Calu3 (cell line): ENCODE data around the gene MRPL33. TPM values are rescaled to one million over a fixed set of nuclear protein-coding genes. Genes with fewer than 3 reads are reported as not detected.

ENCODE experiments used
- BruUV-seq: library from RNA; stranded (reverse); fragments of 400-500 nt; replicated peaks from 2 replicates; lab custom pipeline; 2021; lab: Mats Ljungman, UMichigan
- CTCF ChIA-PET: fragments of 300-600 bp; sonication (Branson Sonifier 250); formaldehyde crosslinking; loops from one replicate; lab custom pipeline; 2022; ENCODE audit warnings: antibody characterized with exemption; lab: Charles Lee
- DNase-seq: peaks from one replicate; pipeline ENCODE4 v3.0.0; 2022
- H3K27ac Mint-ChIP-seq: one replicate; pipeline ENCODE4 v1.8.0; 2022; ENCODE audit warnings: mixed read lengths; ENCODE audit not compliant: unreplicated experiment
- H3K27me3 Mint-ChIP-seq: one replicate; pipeline ENCODE4 v1.8.0; 2022; ENCODE audit warnings: mixed read lengths; ENCODE audit not compliant: unreplicated experiment
- H3K36me3 Mint-ChIP-seq: one replicate; pipeline ENCODE4 v1.8.0; 2022; ENCODE audit warnings: mild to moderate bottlenecking, moderate library complexity, mixed read lengths; ENCODE audit not compliant: insufficient read depth, unreplicated experiment
- H3K4me1 Mint-ChIP-seq: one replicate; pipeline ENCODE4 v1.8.0; 2022; ENCODE audit warnings: mild to moderate bottlenecking, low read depth, mixed read lengths; ENCODE audit not compliant: unreplicated experiment
- H3K4me3 Mint-ChIP-seq: one replicate; pipeline ENCODE4 v1.8.0; 2022; ENCODE audit warnings: mild to moderate bottlenecking, low read depth, moderate library complexity, mixed read lengths; ENCODE audit not compliant: unreplicated experiment
- H3K9me3 Mint-ChIP-seq: one replicate; pipeline ENCODE4 v1.8.0; 2022; ENCODE audit warnings: low read depth, mixed read lengths; ENCODE audit not compliant: unreplicated experiment
- intact Hi-C: fragments of 100-400 bp; cut with micrococcal nuclease; formaldehyde crosslinking; loops from one replicate; pipeline ENCODE4 v1.10.0; 2022; ENCODE audit not compliant: unreplicated experiment
- total RNA-seq: library from RNA; stranded (reverse); gene quantifications from 2 replicates; pipeline ENCODE4 v1.2.3, GENCODE V29; 2022
- TF ChIP-seq, protein P1 (sequence below): fragments of 200-600 bp; IDR thresholded peaks from one replicate; pipeline ENCODE4 v1.8.0; 2022; ENCODE audit warnings: antibody characterized with exemption; ENCODE audit not compliant: unreplicated experiment

Gene MRPL33
- total RNA-seq, 1 experiment from 2014 or later: 82.9 TPM

DNA sequence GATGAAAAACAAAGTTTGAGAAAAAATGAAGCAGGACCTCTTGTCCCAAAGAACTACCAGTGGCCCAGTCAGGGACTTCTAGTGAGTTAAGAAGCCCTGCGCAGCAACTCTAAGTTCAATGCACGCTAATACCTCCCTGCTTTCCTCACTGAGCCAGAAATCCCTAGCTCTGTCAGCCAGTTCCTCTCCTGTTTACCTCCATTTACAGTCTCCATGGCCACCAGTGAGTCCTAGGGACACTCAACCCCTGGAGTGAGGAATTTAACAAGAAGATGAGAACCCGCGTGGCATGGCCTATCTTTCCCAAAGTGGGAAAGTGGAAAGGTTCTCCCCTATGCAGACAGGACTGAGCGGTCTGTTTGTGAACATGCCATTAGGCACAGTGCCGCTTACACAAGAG lies 31.0 kb downstream of the MRPL33 start:
- Mint-ChIP-seq H3K4me1 (peaks cover 42% of the 10 kb centered on the region), H3K9me3 (no peaks in the 10 kb centered on the region), H3K27ac (no peak overlapping the region), H3K27me3 (no peaks in the 10 kb centered on the region), H3K4me3 (no peak overlapping the region), H3K36me3 (peaks cover 6% of the 10 kb centered on the region)
- intact Hi-C loops: loop anchor here (10.0 kb wide), 1 partner anchor 592 kb away; the partner anchor contains the start of gene FOSL2
- BruUV-seq: no TSS peak
- CTCF ChIA-PET: no interaction called here
- TF ChIP-seq, protein P1, sequence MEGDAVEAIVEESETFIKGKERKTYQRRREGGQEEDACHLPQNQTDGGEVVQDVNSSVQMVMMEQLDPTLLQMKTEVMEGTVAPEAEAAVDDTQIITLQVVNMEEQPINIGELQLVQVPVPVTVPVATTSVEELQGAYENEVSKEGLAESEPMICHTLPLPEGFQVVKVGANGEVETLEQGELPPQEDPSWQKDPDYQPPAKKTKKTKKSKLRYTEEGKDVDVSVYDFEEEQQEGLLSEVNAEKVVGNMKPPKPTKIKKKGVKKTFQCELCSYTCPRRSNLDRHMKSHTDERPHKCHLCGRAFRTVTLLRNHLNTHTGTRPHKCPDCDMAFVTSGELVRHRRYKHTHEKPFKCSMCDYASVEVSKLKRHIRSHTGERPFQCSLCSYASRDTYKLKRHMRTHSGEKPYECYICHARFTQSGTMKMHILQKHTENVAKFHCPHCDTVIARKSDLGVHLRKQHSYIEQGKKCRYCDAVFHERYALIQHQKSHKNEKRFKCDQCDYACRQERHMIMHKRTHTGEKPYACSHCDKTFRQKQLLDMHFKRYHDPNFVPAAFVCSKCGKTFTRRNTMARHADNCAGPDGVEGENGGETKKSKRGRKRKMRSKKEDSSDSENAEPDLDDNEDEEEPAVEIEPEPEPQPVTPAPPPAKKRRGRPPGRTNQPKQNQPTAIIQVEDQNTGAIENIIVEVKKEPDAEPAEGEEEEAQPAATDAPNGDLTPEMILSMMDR: no peak
- DNase-seq: no peak

DNA sequence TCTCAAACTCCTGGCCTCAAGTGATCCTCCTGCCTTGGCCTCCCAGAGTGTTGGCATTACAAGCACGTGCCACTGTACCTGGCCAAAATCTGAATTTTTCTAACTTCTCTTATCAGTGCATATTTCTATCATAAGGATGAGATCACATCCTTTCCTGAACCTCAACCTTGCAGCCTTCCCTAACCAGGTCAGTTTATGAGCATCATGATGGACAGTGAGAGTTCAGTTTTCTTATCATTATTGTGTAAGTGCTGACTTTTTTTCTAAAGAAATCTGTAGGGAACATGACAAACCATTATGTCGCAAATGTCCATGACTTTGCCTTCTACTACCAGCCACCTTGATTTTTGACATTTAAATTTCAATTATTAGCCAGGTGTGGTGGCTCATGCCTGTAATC lies 31.5 kb downstream of the MRPL33 start:
- H3K27ac Mint-ChIP-seq: no peak overlapping the region
- CTCF ChIA-PET: no interaction called here
- H3K36me3 Mint-ChIP-seq: peaks cover 6% of the 10 kb centered on the region
- intact Hi-C loops: loop anchor here (10.0 kb wide), 1 partner anchor 592 kb away; the partner anchor contains the start of gene FOSL2
- BruUV-seq: no TSS peak
- no peak for DNase-seq
- peaks cover 42% of the 10 kb centered on the region for H3K4me1 Mint-ChIP-seq
- no peaks in the 10 kb centered on the region for H3K27me3 Mint-ChIP-seq
- no peaks in the 10 kb centered on the region for H3K9me3 Mint-ChIP-seq
- H3K4me3 Mint-ChIP-seq: no peak overlapping the region
- TF ChIP-seq, protein P1: no peak

DNA sequence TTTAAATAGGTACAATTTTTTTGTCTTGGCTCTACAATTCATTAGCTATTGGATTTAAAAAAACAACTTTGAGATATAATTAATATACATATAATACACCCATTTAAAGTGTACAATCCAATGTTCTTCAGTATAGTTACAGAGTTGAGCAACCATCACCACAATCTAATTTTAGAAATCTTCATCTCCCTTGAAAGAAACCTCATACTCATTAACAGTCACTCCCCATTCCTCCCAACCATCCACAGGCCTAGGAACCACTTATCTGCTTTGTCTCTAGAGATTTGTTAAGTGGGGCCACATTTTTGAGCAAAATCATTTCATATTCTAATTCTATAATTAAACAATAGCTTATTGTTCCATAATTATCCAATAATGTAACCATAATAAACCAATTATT lies 32.6 kb downstream of the MRPL33 start:
- Mint-ChIP-seq H3K9me3 (no peaks in the 10 kb centered on the region), H3K4me1 (peaks cover 31% of the 10 kb centered on the region), H3K27ac (no peak overlapping the region), H3K36me3 (peaks cover 3% of the 10 kb centered on the region), H3K27me3 (no peaks in the 10 kb centered on the region), H3K4me3 (no peak overlapping the region)
- TF ChIP-seq, protein P1: no peak
- BruUV-seq: no TSS peak
- intact Hi-C loops: loop anchor here (10.0 kb wide), 1 partner anchor 591 kb away; the partner anchor contains the start of gene FOSL2
- CTCF ChIA-PET: interaction anchor here (0.6 to 1.7 kb wide), 2 partner anchors 100 to 156 kb away, joined by 3 read pairs; no protein-coding TSS in a partner anchor
- no peak for DNase-seq

DNA sequence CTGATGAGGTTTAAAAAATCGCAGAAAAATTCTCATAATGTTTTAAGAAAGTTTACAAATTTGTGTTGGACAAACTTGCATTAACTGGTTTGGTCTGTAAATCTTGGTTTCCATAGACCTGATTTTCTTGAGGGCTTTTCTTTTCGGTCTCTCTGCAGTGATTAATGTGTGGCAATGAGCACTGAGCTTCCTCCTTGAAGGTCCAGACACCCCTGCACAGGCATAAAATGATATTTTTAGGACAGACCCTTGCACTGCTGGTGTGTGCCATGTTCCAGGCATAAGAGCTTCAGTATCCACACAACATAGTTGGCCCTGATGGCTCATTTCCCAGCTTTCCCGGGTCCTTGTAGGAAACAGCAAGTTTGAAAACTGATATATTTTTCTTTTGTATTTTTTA lies 33.7 kb downstream of the MRPL33 start:
- BruUV-seq: no TSS peak
- CTCF ChIA-PET: interaction anchor here (0.5 to 1.7 kb wide), 3 partner anchors 92 to 965 kb away, joined by 3 read pairs; no protein-coding TSS in a partner anchor
- Mint-ChIP-seq H3K4me3 (no peak overlapping the region), H3K27me3 (no peaks in the 10 kb centered on the region), H3K9me3 (no peaks in the 10 kb centered on the region), H3K4me1 (peaks cover 28% of the 10 kb centered on the region), H3K36me3 (no peaks in the 10 kb centered on the region), H3K27ac (no peak overlapping the region)
- intact Hi-C loops: loop anchor here (10.0 kb wide), 1 partner anchor 590 kb away; the partner anchor contains the start of gene FOSL2
- DNase-seq: no peak
- TF ChIP-seq, protein P1: no peak
